Activated T-helper 1 cell treated with Interleukin-2 at 50 U/mL for 16 hours (primary cell): ENCODE results near the gene FMNL2.
"Not testable (repeated sequence)": the region's sequence is repeated elsewhere in the genome, so short reads cannot be mapped to it uniquely, and the experiment has no call there.

Source experiments
- DNase-seq: peaks from one replicate; pipeline ENCODE4 v3.0.0-alpha.2; 2020; ENCODE audit warnings: low read depth

The FMNL2 gene

GRCh38 chr2:152375174-152375573 is 40.2 kb downstream of the FMNL2 start:
- no peak for DNase-seq

- no peak for DNase-seq
Observed at GRCh38 chr2:152376385-152376784, 41.4 kb downstream of the FMNL2 start.

- DNase-seq = no peak
Observed at GRCh38 chr2:152376968-152377367, 42.0 kb downstream of the FMNL2 start.

GRCh38 chr2:152379089-152379488 is 44.1 kb downstream of the FMNL2 start:
- no peak for DNase-seq

- no peak for DNase-seq
Observed at GRCh38 chr2:152380261-152381055, 45.5 kb downstream of the FMNL2 start.

GRCh38 chr2:152383702-152384101 is 48.7 kb downstream of the FMNL2 start:
- DNase-seq = no peak

GRCh38 chr2:152384992-152385391 is 50.0 kb downstream of the FMNL2 start:
- no peak for DNase-seq

- DNase-seq = no peak
Observed at GRCh38 chr2:152385650-152386049, 50.7 kb downstream of the FMNL2 start.

GRCh38 chr2:152386266-152386665 is 51.3 kb downstream of the FMNL2 start:
- DNase-seq = no peak

GRCh38 chr2:152387041-152387440 is 52.1 kb downstream of the FMNL2 start:
- no peak for DNase-seq

GRCh38 chr2:152388269-152388668 is 53.3 kb downstream of the FMNL2 start:
- not testable (repeated sequence) for DNase-seq

- no peak for DNase-seq
Observed at GRCh38 chr2:152389483-152389882, 54.5 kb downstream of the FMNL2 start.

GRCh38 chr2:152390837-152391236 is 55.9 kb downstream of the FMNL2 start:
- no peak for DNase-seq

GRCh38 chr2:152391318-152391717 is 56.3 kb downstream of the FMNL2 start:
- no peak for DNase-seq

GRCh38 chr2:152393377-152393776 is 58.4 kb downstream of the FMNL2 start:
- no peak for DNase-seq

- DNase-seq = no peak
Observed at GRCh38 chr2:152394326-152394725, 59.4 kb downstream of the FMNL2 start.

- no peak for DNase-seq
Observed at GRCh38 chr2:152395103-152395502, 60.1 kb downstream of the FMNL2 start.

- no peak for DNase-seq
Observed at GRCh38 chr2:152395572-152395971, 60.6 kb downstream of the FMNL2 start.

- no peak for DNase-seq
Observed at GRCh38 chr2:152396051-152396511, 61.1 kb downstream of the FMNL2 start.

GRCh38 chr2:152396763-152397162 is 61.8 kb downstream of the FMNL2 start:
- DNase-seq = no peak

GRCh38 chr2:152399003-152399402 is 64.0 kb downstream of the FMNL2 start:
- DNase-seq = no peak

- no peak for DNase-seq
Observed at GRCh38 chr2:152400607-152401214, 65.7 kb downstream of the FMNL2 start.
